Loucy (cell line): ENCODE data around the gene CHN2.

Experiments
- EZH2phosphoT487 ChIP-seq: fragments of 200-600 bp; IDR thresholded peaks from 2 replicates; pipeline ENCODE4 v1.6.1; 2018; ENCODE audit warnings: antibody characterized with exemption, mild to moderate bottlenecking, moderate library complexity, borderline replicate concordance
- TF ChIP-seq, protein P1 (sequence below): fragments of 200-600 bp; sonication (generic); conservative IDR thresholded peaks from 2 replicates; pipeline ENCODE4 v1.5.1; 2014; ENCODE audit warnings: mild to moderate bottlenecking, antibody characterized with exemption, low read length

- TF ChIP-seq, protein P1, sequence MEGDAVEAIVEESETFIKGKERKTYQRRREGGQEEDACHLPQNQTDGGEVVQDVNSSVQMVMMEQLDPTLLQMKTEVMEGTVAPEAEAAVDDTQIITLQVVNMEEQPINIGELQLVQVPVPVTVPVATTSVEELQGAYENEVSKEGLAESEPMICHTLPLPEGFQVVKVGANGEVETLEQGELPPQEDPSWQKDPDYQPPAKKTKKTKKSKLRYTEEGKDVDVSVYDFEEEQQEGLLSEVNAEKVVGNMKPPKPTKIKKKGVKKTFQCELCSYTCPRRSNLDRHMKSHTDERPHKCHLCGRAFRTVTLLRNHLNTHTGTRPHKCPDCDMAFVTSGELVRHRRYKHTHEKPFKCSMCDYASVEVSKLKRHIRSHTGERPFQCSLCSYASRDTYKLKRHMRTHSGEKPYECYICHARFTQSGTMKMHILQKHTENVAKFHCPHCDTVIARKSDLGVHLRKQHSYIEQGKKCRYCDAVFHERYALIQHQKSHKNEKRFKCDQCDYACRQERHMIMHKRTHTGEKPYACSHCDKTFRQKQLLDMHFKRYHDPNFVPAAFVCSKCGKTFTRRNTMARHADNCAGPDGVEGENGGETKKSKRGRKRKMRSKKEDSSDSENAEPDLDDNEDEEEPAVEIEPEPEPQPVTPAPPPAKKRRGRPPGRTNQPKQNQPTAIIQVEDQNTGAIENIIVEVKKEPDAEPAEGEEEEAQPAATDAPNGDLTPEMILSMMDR: no peak
- no peak for TF ChIP-seq EZH2phosphoT487
Measured at GRCh38 chr7:29208410-29209250, 14.1 kb downstream of the CHN2 start.
